Parathyroid adenoma (tissue), 2 donors: ENCODE data around the gene BCKDHA.

Experiments used
- H2AFZ ChIP-seq: fragments of 300-600 bp; sonication (generic); one replicate; pipeline ENCODE4 v1.7.0; 2017; ENCODE audit warnings: antibody characterized with exemption, mild to moderate bottlenecking
- H3K27ac ChIP-seq: fragments of 300-600 bp; sonication (generic); one replicate; pipeline ENCODE4 v1.7.0; 2017
- H3K27me3 ChIP-seq: fragments of 300-600 bp; sonication (generic); one replicate; pipeline ENCODE4 v1.7.0; 2017; ENCODE audit warnings: low read length; ENCODE audit not compliant: control insufficient read depth, insufficient read depth
- H3K36me3 ChIP-seq: fragments of 300-600 bp; sonication (generic); one replicate; pipeline ENCODE4 v1.7.0; 2017; ENCODE audit warnings: low read length; ENCODE audit not compliant: control insufficient read depth, insufficient read depth
- H3K4me1 ChIP-seq: fragments of 300-600 bp; sonication (generic); one replicate; pipeline ENCODE4 v1.7.0; 2017; ENCODE audit warnings: control low read depth
- H3K4me2 ChIP-seq: fragments of 300-600 bp; sonication (generic); one replicate; pipeline ENCODE4 v1.7.0; 2017; ENCODE audit warnings: low read length
- H3K4me3 ChIP-seq: fragments of 300-600 bp; sonication (generic); one replicate; pipeline ENCODE4 v1.7.0; 2017; ENCODE audit warnings: low read depth, low read length
- H3K79me2 ChIP-seq: fragments of 300-600 bp; sonication (generic); one replicate; pipeline ENCODE4 v1.7.0; 2017; ENCODE audit warnings: control low read depth
- H3K9ac ChIP-seq: fragments of 300-600 bp; sonication (generic); one replicate; pipeline ENCODE4 v1.7.0; 2017; ENCODE audit warnings: mild to moderate bottlenecking
- H3K9me3 ChIP-seq: fragments of 300-600 bp; sonication (generic); one replicate; pipeline ENCODE4 v1.7.0; 2017; ENCODE audit warnings: low read length; ENCODE audit not compliant: control insufficient read depth
- TF ChIP-seq, protein P1 (sequence below): fragments of 300-600 bp; sonication (generic); IDR thresholded peaks from one replicate; pipeline ENCODE4 v1.7.0; 2017; ENCODE audit warnings: antibody characterized with exemption, mild to moderate bottlenecking
- donor health status: primary hyperparathyroidism.

The BCKDHA gene

DNA sequence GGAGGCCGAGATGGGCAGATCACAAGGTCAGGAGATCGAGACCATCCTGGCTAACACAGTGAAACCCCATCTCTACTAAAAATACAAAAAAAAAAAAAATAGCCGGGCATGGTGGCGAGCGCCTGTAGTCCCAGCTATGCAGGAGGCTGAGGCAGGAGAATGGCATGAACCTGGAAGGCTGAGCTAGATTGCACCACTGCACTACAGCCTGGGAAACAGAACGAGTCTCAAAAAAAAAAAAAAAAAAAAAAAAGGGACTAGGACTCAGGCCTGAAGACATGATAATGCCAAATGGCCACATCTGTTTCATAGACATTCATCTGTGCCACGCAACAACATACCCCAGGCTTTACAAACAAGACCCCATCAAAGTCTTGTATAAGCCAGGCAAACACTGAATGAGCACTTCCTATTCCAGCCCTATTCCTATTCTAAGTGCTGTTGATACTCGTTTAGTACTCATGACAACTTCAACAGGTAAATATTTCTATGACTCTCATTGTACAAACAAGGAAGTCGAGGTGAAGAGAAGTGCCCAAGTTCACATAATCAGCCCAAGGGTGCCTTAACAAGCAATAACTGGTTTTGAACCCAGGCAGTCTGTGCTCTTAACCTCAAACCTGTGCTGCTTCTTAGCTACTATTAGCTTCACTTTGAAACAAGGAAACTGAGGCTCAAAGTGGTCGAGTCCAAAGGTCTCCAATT is 35.3 kb upstream of the BCKDHA start:
- H3K4me3 ChIP-seq: no peak overlapping the region
- H3K36me3 ChIP-seq: no peaks in the 10 kb centered on the region
- H3K9ac ChIP-seq: no peak overlapping the region
- peaks cover 28% of the 10 kb centered on the region for H3K79me2 ChIP-seq
- H3K27ac ChIP-seq: no peak overlapping the region
- TF ChIP-seq, protein P1, sequence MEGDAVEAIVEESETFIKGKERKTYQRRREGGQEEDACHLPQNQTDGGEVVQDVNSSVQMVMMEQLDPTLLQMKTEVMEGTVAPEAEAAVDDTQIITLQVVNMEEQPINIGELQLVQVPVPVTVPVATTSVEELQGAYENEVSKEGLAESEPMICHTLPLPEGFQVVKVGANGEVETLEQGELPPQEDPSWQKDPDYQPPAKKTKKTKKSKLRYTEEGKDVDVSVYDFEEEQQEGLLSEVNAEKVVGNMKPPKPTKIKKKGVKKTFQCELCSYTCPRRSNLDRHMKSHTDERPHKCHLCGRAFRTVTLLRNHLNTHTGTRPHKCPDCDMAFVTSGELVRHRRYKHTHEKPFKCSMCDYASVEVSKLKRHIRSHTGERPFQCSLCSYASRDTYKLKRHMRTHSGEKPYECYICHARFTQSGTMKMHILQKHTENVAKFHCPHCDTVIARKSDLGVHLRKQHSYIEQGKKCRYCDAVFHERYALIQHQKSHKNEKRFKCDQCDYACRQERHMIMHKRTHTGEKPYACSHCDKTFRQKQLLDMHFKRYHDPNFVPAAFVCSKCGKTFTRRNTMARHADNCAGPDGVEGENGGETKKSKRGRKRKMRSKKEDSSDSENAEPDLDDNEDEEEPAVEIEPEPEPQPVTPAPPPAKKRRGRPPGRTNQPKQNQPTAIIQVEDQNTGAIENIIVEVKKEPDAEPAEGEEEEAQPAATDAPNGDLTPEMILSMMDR: no peak
- no peak overlapping the region for H2AFZ ChIP-seq
- no peaks in the 10 kb centered on the region for H3K27me3 ChIP-seq
- H3K4me1 ChIP-seq: no peaks in the 10 kb centered on the region
- H3K9me3 ChIP-seq: no peaks in the 10 kb centered on the region
- H3K4me2 ChIP-seq: no peak overlapping the region

DNA sequence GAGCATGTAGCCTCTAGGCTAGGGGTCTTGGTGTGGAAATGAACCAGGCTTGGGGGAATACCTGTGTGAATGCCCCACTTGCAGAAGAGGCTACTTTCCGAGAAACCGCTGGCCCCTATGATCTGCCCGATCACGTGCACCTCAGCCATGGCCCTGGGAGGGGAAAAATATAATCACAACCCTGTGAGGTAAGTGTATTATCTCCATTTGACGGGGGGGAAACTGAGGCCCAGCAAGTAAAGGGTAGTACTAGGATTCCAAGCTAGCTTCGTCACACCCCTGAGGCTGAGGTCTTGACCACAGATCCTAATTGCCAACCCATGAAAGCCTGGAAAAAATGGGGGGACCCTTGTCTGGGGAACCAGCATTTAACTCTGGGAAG is 34.3 kb upstream of the BCKDHA start:
- H3K9ac ChIP-seq: no peak overlapping the region
- H3K79me2 ChIP-seq: peaks cover 36% of the 10 kb centered on the region
- peak overlapping the region; percentile 100 for H3K4me3 ChIP-seq
- H3K9me3 ChIP-seq: no peaks in the 10 kb centered on the region
- H3K36me3 ChIP-seq: no peaks in the 10 kb centered on the region
- TF ChIP-seq, protein P1: no peak
- no peaks in the 10 kb centered on the region for H3K27me3 ChIP-seq
- peak overlapping the region; percentile 88 for H2AFZ ChIP-seq
- H3K27ac ChIP-seq: peak overlapping the region; percentile 96
- H3K4me1 ChIP-seq: no peaks in the 10 kb centered on the region
- H3K4me2 ChIP-seq: peak overlapping the region; percentile 99

DNA sequence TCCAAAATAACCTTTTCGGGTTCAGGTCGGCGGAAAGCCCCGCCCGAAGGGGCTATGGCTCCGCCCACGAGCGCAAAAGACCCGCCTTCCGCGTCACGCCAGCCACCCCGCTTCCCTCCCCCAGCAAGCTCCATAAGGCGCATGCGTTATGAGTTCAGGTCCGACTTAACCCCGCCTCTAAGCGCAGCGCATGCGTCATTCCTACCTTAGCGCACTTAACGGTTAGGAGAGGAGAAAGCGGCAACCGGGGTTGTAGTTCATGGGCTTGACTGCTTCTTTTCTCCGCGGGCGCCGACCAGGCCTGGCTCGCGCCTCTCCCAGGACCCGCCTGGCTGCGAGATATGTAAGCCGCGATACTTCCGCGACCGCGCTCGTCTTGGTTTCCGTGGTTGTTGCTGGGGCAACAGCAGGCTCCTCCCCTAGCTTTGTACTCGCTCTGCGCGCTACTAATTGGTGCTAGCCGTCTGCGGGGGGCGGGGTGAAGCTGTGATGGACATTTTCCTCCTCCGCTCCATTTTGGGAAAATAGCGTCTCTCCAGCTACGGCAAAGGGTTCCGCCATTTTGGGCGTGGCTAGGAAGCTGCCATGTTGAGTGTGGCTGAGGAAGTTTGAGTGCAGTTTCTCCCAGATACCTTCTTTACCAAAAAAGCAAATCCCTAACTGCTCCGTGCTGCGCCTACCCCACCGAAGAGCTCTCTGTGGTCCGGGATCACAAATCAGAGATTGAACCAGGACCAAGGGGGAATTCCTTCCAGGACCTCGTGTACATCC is 33.7 kb upstream of the BCKDHA start, which contains the start of gene B9D2:
Gene B9D2, minus strand, starts transcription at position 397 of the 771 bp plus-strand sequence. CDS start 630 bp downstream, outside the sequence.
- Histone ChIP-seq H3K9me3 (no peaks in the 10 kb centered on the region), H3K4me2 (peak within 1 kb of the TSS; percentile 99), H3K27ac (peak within 1 kb of the TSS; percentile 96), H3K27me3 (no peaks in the 10 kb centered on the region), H3K36me3 (no peaks in the 10 kb centered on the region), H3K9ac (peak within 1 kb of the TSS; percentile 43), H2AFZ (peak within 1 kb of the TSS; percentile 88), H3K79me2 (peaks cover 37% of the 10 kb centered on the region), H3K4me1 (no peaks in the 10 kb centered on the region), H3K4me3 (peak within 1 kb of the TSS; percentile 100)
- TF ChIP-seq, protein P1: no peak

DNA sequence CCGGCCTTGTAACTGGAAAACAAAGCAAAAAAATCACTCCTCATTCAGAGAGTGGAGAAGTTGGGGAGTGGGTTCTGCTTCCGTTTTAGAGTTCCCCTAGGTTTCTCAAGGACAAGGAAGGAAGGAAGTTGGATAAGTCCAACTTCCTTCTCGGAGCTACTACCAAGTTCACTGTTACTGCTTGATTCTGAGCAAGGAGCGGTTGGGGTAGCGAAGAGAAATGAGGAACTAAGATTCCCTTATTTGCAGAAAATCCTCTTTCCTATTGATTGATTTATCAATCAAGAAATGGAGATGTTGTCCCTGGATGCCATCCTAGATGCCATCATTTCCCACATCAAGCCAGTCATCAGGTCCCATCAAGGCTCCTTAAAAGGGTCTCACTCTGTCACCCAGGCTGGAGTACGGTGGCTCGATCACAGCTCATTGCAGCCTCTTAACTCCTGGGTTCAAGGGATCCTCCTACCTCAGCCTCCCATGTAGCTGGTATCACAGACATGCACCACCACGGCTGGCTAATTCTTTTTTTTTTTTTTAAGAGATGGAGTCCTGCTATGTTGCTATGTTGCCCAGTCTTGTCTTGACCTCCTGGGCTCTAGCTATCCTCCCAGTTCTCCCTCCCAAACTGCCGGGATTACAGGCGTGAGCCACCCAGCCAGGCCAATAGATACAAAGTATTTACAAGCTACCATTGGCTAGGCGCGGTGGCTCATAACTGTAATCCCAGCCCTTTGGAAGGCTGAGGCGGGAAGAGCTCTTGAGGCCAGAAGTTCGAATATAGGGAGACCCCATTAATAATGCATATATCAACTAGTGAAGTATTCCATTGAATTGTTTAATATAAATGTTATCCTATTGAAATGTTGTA is 32.9 kb upstream of the BCKDHA start:
- no peaks in the 10 kb centered on the region for H3K27me3 ChIP-seq
- peak overlapping the region; percentile 96 for H3K27ac ChIP-seq
- TF ChIP-seq, protein P1: no peak
- H3K9me3 ChIP-seq: no peaks in the 10 kb centered on the region
- H3K79me2 ChIP-seq: peaks cover 37% of the 10 kb centered on the region
- H3K4me1 ChIP-seq: no peaks in the 10 kb centered on the region
- H3K36me3 ChIP-seq: no peaks in the 10 kb centered on the region
- H3K4me3 ChIP-seq: peak overlapping the region; percentile 100
- peak overlapping the region; percentile 43 for H3K9ac ChIP-seq
- H2AFZ ChIP-seq: peak overlapping the region; percentile 88
- H3K4me2 ChIP-seq: peak overlapping the region; percentile 99
